ENCODE data around the gene TPST1. TPM values are rescaled to one million over a fixed set of nuclear protein-coding genes. Genes with fewer than 3 reads are reported as not detected.
"Not testable (repeated sequence)": the region's sequence is repeated elsewhere in the genome, so short reads cannot be mapped to it uniquely, and the experiment has no call there.

Gene TPST1
- total RNA-seq: 16.7 TPM
- long read RNA-seq, transcript TPST1-201 (6 exons, 2,116 nt): major isoform, 26 of 53 reads
- long read RNA-seq, partial matches to known transcripts: 1 of 53 reads
- long read RNA-seq, other reads (novel, unspliced or antisense): 26 of 53 reads

DNA sequence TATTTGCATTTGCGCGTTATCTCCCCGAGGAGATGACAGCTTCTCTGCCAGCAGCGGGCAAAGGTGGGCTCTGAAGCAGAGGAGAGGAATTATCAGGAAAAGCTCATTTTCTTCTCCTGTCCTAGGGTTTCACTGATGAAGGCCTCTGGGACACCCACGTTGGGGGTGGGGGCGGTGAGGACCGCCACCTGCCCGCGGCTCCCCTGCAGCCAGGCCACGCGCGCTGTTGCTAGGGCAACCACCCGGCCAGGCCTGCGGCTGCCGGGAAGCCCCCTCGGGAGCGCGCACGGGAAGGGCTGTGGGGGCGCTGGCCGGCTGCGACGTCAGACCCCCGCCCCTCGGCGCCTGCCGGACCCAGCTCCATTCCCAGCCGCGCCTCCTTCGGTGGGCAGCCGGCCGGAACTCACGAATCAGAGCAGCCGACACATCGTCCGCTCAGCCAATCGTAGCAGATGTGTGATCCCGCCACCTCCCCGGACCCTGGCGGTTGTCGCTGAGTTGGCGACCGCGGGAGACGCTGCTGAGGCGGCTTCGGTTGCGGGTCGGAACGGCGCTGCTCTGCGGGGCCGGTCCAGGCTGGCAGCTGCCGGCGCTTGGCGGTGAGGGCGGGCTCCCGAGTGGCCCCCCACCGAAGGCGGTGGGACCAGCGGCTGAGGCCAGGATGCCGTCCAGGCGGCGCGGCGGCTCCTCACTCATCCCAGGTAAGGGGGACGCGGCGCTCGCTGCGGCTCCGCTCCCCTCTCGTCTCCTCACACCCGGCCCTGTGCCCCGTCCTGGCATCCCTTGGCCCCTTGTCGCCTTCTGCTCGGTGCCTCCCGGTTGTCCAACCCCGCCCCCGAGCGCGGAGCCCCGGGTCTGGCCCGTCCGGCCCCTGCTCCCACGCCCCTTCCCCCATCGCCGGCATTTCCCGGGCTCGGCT lies at the start of gene TPST1:
Gene TPST1, plus strand, starts transcription at position 513 of the 919 bp plus-strand sequence. CDS start 35,092 bp downstream, outside the sequence.
- no peaks in the 10 kb centered on the region for H3K36me3 ChIP-seq
- ATAC-seq: peak; percentile 96 to 97
- no peaks in the 10 kb centered on the region for H3K9me3 ChIP-seq
- TF ChIP-seq, protein P1, sequence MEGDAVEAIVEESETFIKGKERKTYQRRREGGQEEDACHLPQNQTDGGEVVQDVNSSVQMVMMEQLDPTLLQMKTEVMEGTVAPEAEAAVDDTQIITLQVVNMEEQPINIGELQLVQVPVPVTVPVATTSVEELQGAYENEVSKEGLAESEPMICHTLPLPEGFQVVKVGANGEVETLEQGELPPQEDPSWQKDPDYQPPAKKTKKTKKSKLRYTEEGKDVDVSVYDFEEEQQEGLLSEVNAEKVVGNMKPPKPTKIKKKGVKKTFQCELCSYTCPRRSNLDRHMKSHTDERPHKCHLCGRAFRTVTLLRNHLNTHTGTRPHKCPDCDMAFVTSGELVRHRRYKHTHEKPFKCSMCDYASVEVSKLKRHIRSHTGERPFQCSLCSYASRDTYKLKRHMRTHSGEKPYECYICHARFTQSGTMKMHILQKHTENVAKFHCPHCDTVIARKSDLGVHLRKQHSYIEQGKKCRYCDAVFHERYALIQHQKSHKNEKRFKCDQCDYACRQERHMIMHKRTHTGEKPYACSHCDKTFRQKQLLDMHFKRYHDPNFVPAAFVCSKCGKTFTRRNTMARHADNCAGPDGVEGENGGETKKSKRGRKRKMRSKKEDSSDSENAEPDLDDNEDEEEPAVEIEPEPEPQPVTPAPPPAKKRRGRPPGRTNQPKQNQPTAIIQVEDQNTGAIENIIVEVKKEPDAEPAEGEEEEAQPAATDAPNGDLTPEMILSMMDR (IDR thresholded peaks at IDR 0.05): peak; percentile 74
- H3K27ac ChIP-seq: peak within 1 kb of the TSS; percentile 79
- intact Hi-C loops (cut with DNase I): no loop called here
- peak; percentile 87 for DNase-seq
- H3K4me3 ChIP-seq: peak within 1 kb of the TSS; percentile 98
- no peaks in the 10 kb centered on the region for H3K27me3 ChIP-seq (ENCODE audit: low read depth)
- peaks cover 28% of the 10 kb centered on the region for H3K4me1 ChIP-seq

DNA sequence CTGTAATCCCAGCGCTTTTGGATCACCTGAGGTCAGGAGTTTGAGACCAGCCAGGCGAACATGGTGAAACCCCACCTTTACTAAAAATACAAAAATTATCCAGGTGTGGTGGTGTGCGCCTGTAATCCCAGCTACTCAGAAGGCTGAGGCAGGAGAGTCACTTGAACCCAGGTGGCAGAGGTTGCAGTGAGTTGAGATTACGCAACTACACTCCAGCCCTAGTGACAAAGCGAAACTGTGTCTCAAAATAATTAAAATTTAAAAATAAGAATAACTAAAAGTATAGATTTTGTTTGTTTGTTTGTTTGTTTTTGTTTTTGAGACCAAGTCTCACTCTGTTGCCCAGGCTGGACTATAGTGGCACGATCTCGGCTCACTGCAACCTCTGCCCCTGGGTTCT lies 49.1 kb upstream of the TPST1 start:
- H3K9me3 ChIP-seq; H3K27me3 ChIP-seq (ENCODE audit: low read depth); intact Hi-C loops (cut with DNase I); H3K4me3 ChIP-seq; ATAC-seq; H3K27ac ChIP-seq: not testable (repeated sequence)
- peak; percentile 3 for DNase-seq
- peaks cover 62% of the 10 kb centered on the region for H3K36me3 ChIP-seq
- peaks cover 19% of the 10 kb centered on the region for H3K4me1 ChIP-seq

DNA sequence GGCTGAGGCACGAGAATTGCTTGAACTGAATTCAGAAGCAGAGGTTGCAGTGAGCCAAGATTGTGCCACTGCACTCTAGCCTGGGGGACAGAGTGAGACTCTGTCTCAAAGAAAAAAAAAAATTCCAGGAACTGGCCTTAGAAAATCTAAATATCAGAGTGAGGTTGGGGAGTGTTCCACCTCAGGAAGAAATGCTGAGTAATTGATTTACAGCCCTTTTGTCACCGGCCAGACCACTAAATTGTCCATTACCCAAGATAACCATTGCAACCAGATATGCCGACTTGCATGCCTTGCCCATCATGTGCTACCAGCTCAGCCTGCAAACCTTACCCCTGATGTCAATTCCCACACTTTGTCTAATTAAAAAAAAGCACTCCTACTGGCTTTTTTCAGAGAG lies 48.1 kb upstream of the TPST1 start:
- Histone ChIP-seq H3K27me3 (ENCODE audit: low read depth) (no peaks in the 10 kb centered on the region), H3K4me1 (peaks cover 13% of the 10 kb centered on the region), H3K27ac (no peak overlapping the region), H3K36me3 (peaks cover 62% of the 10 kb centered on the region), H3K9me3 (no peaks in the 10 kb centered on the region), H3K4me3 (no peak overlapping the region)
- no peak for ATAC-seq
- no peak for DNase-seq
- TF ChIP-seq, protein P1 (IDR thresholded peaks at IDR 0.05): no peak
- intact Hi-C loops (cut with DNase I): no loop called here

DNA sequence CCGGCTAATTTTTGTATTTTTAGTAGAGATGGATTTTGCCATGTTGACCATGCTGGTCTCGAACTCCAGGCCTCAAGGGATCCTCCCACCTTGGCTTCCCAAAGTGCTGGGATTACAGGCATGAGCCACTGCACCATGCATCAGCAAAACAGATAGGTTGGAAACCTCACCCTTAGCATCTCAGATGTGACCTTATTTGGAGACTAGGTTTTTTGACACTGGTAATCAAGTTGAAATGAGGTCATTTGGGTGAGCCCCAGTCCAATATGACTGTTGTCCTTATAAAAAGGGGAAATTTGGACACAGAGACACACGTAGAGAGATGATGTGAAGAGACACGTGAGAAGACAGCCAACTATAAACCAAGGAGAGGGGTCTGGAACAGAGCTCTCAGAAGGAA lies 42.5 kb upstream of the TPST1 start:
- ATAC-seq (no peak), DNase-seq (no peak)
- Histone ChIP-seq H3K36me3 (peaks cover 9% of the 10 kb centered on the region), H3K27me3 (ENCODE audit: low read depth) (no peaks in the 10 kb centered on the region), H3K4me3 (no peak overlapping the region), H3K9me3 (no peaks in the 10 kb centered on the region), H3K27ac (no peak overlapping the region), H3K4me1 (no peaks in the 10 kb centered on the region)
- TF ChIP-seq, protein P1 (IDR thresholded peaks at IDR 0.05): no peak
- intact Hi-C loops (cut with DNase I): no loop called here

DNA sequence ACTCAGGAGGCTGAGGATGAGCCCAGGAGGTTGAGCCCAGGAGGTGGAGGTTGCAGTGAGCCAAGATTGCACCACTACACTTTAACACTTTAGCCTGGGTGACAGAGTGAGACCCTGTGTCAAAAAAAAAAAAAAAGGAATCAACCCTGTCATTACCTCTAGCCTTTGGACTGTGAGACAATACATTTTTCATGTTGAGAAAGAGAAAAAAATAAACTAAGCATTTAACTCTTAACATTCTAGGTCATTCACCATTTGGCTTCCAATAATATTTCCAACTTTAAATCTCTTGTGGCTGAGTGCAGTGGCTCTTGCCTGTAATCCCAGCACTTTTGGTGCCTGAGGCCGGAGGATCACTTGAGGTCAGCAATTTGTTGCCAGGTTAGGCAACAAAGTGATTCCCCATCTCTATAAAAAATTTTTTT lies 41.9 kb upstream of the TPST1 start:
- intact Hi-C loops (cut with DNase I): no loop called here
- DNase-seq (no peak), ATAC-seq (no peak)
- TF ChIP-seq, protein P1 (IDR thresholded peaks at IDR 0.05): no peak
- Histone ChIP-seq H3K36me3 (peaks cover 4% of the 10 kb centered on the region), H3K9me3 (no peaks in the 10 kb centered on the region), H3K4me3 (no peak overlapping the region), H3K27ac (no peak overlapping the region), H3K27me3 (ENCODE audit: low read depth) (no peaks in the 10 kb centered on the region), H3K4me1 (no peaks in the 10 kb centered on the region)

DNA sequence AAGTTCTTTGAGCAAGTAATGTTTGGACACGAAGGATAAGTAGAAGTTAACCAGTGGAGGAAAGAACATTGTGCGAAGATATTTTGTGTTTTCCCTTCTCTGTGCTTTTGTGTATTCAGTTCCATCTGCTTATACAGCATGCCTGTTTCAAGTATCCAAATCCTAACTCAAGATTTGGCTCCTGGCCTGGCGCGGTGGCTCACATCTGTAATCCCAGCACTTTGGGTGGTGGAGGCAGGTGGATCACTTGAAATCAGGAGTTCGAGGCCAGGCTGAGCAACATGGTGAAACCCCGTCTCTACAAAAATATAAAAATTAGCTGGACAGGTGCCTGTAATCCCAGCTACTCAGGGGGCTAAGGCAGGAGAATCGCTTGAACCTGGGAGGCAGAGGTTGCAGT lies 40.8 kb upstream of the TPST1 start:
- DNase-seq: no peak
- Histone ChIP-seq H3K4me3 (no peak overlapping the region), H3K27me3 (ENCODE audit: low read depth) (no peaks in the 10 kb centered on the region), H3K4me1 (no peaks in the 10 kb centered on the region), H3K27ac (no peak overlapping the region), H3K36me3 (no peaks in the 10 kb centered on the region), H3K9me3 (no peaks in the 10 kb centered on the region)
- intact Hi-C loops (cut with DNase I): no loop called here
- no peak for ATAC-seq
- TF ChIP-seq, protein P1 (IDR thresholded peaks at IDR 0.05): no peak
